PC-3 (cell line): Measurements from ENCODE around the gene NTRK2.

Experiments used
- CTCF ChIP-seq: fragments of 300-600 bp; sonication (generic); conservative IDR thresholded peaks from 2 replicates; pipeline ENCODE4 v1.5.1; 2017; ENCODE audit warnings: antibody characterized with exemption, low read depth, mild to moderate bottlenecking, low read length
- EZH2 ChIP-seq: fragments of 300-600 bp; sonication (generic); IDR thresholded peaks from one replicate; pipeline ENCODE4 v1.6.1; 2017; ENCODE audit warnings: antibody characterized with exemption, mild to moderate bottlenecking, low read length; ENCODE audit not compliant: unreplicated experiment
- EZH2phosphoT487 ChIP-seq: fragments of 300-600 bp; sonication (generic); IDR thresholded peaks from 2 replicates; pipeline ENCODE4 v1.6.1; 2018; ENCODE audit warnings: mild to moderate bottlenecking, antibody characterized with exemption, low read length, borderline replicate concordance

GRCh38 chr9:84991514-84991870, 322.0 kb downstream of the NTRK2 start:
- no peak for TF ChIP-seq CTCF
- no peak for TF ChIP-seq EZH2
- TF ChIP-seq EZH2phosphoT487 = no peak
